ENCODE data around the gene PLP2.

- TF ChIP-seq EZH2 (IDR thresholded peaks at IDR 0.05; ENCODE audit: low read length, unreplicated experiment) (no peak), CTCF (conservative IDR thresholded peaks at IDR 0.05; ENCODE audit: low read depth, low read length) (no peak), EZH2phosphoT487 (IDR thresholded peaks at IDR 0.05; ENCODE audit: borderline replicate concordance, low read length) (no peak)
Measured at GRCh38 chrX:49171752-49172279, at the start of gene PLP2.
